ENCODE measurements around the gene MAP2K6. TPM values are rescaled to one million over a fixed set of nuclear protein-coding genes. Genes with fewer than 3 reads are reported as not detected.

Gene MAP2K6
- total RNA-seq, 4 donors from 2014 or later, result 3.6 to 5.6 (median 4.4) TPM

GRCh38 chr17:69574257-69575197 is 160.0 kb downstream of the MAP2K6 start:
- WGBS, 2 donors, result 38 to 42% methylated on average over 10 of the region's 10 CpGs
- intact Hi-C loops (cut with DNase I), result no loop called here
- no peaks in the 10 kb centered on the region for H3K9me3 ChIP-seq
- H3K27me3 ChIP-seq, result no peaks in the 10 kb centered on the region
- peak in 1 of 2 donors; percentile 11 for DNase-seq
- peak in 1 of 2 donors; percentile 24 for TF ChIP-seq POLR2A (IDR thresholded peaks at IDR 0.05)
- no peak for TF ChIP-seq CTCF (IDR thresholded peaks at IDR 0.05)
- peaks cover 61 to 65% of the 10 kb centered on the region in 2 donors for H3K4me1 ChIP-seq
- H3K27ac ChIP-seq, result peak overlapping the region; percentile 91 to 99 (median 93)
- H3K36me3 ChIP-seq, result no peaks in the 10 kb centered on the region
- no peak overlapping the region for H3K4me3 ChIP-seq (replicated peaks in 1 of 3)

DNA sequence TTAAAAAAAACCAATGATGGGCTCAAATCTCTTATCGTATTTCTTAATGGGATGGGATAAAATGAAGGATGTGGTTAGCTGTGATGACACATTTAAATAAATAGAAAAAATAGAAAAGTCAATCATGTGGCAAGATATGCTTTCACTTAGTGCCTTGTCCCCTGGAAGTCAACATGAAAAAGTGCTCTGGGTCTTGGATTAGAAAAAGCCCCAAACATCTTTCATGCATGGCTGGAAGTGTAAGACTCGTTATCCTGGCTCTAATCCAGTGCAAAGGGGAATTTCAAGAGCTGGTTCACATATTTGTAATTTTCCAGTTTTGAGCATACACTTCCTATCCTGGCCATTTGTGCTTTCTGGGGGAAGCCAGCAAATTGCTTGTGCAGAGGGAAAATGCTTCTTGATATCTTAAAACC is 160.9 kb downstream of the MAP2K6 start:
- Histone ChIP-seq H3K4me1 (peaks cover 62 to 68% of the 10 kb centered on the region in 2 donors), H3K9me3 (no peaks in the 10 kb centered on the region), H3K36me3 (no peaks in the 10 kb centered on the region), H3K27me3 (no peaks in the 10 kb centered on the region), H3K27ac (peak overlapping the region; percentile 91 to 99 (median 93)), H3K4me3 (replicated peaks in 1 of 3) (no peak overlapping the region)
- peak; percentile 53 to 55 for DNase-seq
- TF ChIP-seq CTCF (IDR thresholded peaks at IDR 0.05), result no peak
- peak in 1 of 2 donors; percentile 54 for TF ChIP-seq POLR2A (IDR thresholded peaks at IDR 0.05)
- WGBS, 2 donors, result 7% methylated on average over 2 of the region's 2 CpGs
- intact Hi-C loops (cut with DNase I), result no loop called here

- WGBS, 2 donors, result 46 to 62% methylated on average over 7 of the region's 7 CpGs
Measured at GRCh38 chr17:69577098-69577497, 162.6 kb downstream of the MAP2K6 start.

GRCh38 chr17:69578385-69578936 is 164.0 kb downstream of the MAP2K6 start:
- Histone ChIP-seq H3K27ac (peak overlapping the region; percentile 91 to 99 (median 93)), H3K36me3 (no peaks in the 10 kb centered on the region), H3K4me3 (replicated peaks in 1 of 3) (no peak overlapping the region), H3K9me3 (no peaks in the 10 kb centered on the region), H3K4me1 (peaks cover 62 to 73% of the 10 kb centered on the region in 2 donors), H3K27me3 (no peaks in the 10 kb centered on the region)
- DNase-seq, result peak in 1 of 2 donors; percentile 7
- WGBS, 2 donors, result 43 to 60% methylated on average over 4 of the region's 4 CpGs
- intact Hi-C loops (cut with DNase I), result no loop called here
- no peak for TF ChIP-seq POLR2A (IDR thresholded peaks at IDR 0.05)
- no peak for TF ChIP-seq CTCF (IDR thresholded peaks at IDR 0.05)

More at GRCh38 chr17:69577098-69577497, 162.6 kb downstream of the MAP2K6 start:
- TF ChIP-seq POLR2A (IDR thresholded peaks at IDR 0.05) (peak in 1 of 2 donors; percentile 54), CTCF (IDR thresholded peaks at IDR 0.05) (peak in 1 of 6 experiments; percentile 8)
- no peaks in the 10 kb centered on the region for H3K36me3 ChIP-seq
- H3K27me3 ChIP-seq, result no peaks in the 10 kb centered on the region
- peaks cover 66 to 69% of the 10 kb centered on the region in 2 donors for H3K4me1 ChIP-seq
- H3K9me3 ChIP-seq, result no peaks in the 10 kb centered on the region
- peak overlapping the region; percentile 91 to 99 (median 93) for H3K27ac ChIP-seq
- intact Hi-C loops (cut with DNase I), result no loop called here
- H3K4me3 ChIP-seq (replicated peaks in 1 of 3), result no peak overlapping the region
- DNase-seq, result peak; percentile 74 to 75
